H1 (cell line): ENCODE measurements around the gene VWA3B. TPM values are rescaled to one million over a fixed set of nuclear protein-coding genes. Genes with fewer than 3 reads are reported as not detected.

Experiments
- CTCF ChIA-PET: fragments of 300-600 bp; sonication (Branson Sonifier 250); formaldehyde crosslinking; loops from one replicate; lab custom pipeline; 2021; ENCODE audit not compliant: partially characterized antibody; lab: Charles Lee
- POLR2A ChIA-PET: fragments of 300-600 bp; sonication (Branson Sonifier 250); formaldehyde crosslinking; loops from one replicate; lab custom pipeline; 2021; ENCODE audit warnings: inconsistent platforms; ENCODE audit not compliant: partially characterized antibody; lab: Charles Lee
- DNase-seq, 2 experiments: peaks; one replicate each; pipeline versions ENCODE4 v3.0.0 to v3.0.0-alpha.2; 2010 to 2022; ENCODE audit warnings: low spot score in 2 of 2, low read depth in 1 of 2, mixed read lengths in 1 of 2
- FAIRE-seq: peaks from 2 replicates; lab custom pipeline; 2011; peaks lifted over from hg19 to GRCh38; lab: Jason Lieb, UNC
- H2AFZ ChIP-seq: 2 replicates; pipeline ENCODE4 v1.8.1; 2012; ENCODE audit warnings: low read length, inconsistent platforms
- H2AK5ac ChIP-seq: 2 replicates; pipeline ENCODE4 v1.6.1; 2013; ENCODE audit warnings: low read depth, low read length
- H2BK120ac ChIP-seq: replicated peaks from 2 replicates; pipeline ENCODE3; 2013; ENCODE audit warnings: low read depth, low read length, inconsistent platforms
- H2BK12ac ChIP-seq: 2 replicates; pipeline ENCODE4 v1.6.1; 2013; ENCODE audit warnings: low read depth, low read length
- H2BK15ac ChIP-seq: 2 replicates; pipeline ENCODE4 v1.6.1; 2013; ENCODE audit warnings: low read length
- H2BK20ac ChIP-seq: 2 replicates; pipeline ENCODE4 v1.6.1; 2013; ENCODE audit warnings: low read length
- H2BK5ac ChIP-seq: 2 replicates; pipeline ENCODE4 v1.6.1; 2013; ENCODE audit warnings: low read depth, low read length
- H3K14ac ChIP-seq: 2 replicates; pipeline ENCODE4 v1.6.1; 2013; ENCODE audit warnings: inconsistent platforms; ENCODE audit not compliant: insufficient read length
- H3K18ac ChIP-seq: 2 replicates; pipeline ENCODE4 v1.6.1; 2013; ENCODE audit warnings: low read length; ENCODE audit errors: extremely low read depth
- H3K23ac ChIP-seq: 2 replicates; pipeline ENCODE4 v1.6.1; 2013; ENCODE audit warnings: inconsistent platforms; ENCODE audit not compliant: insufficient read length
- H3K23me2 ChIP-seq: 2 replicates; pipeline ENCODE4 v1.6.1; 2013; ENCODE audit warnings: low read depth, low read length
- H3K27ac ChIP-seq: 2 replicates; pipeline ENCODE4 v1.6.1; 2011; ENCODE audit warnings: low read depth, low read length, inconsistent platforms
- H3K27me3 ChIP-seq, 4 experiments: replicated peaks in 1 of 4; 1 replicate in 1 of 4; 2 replicates in 3 of 4; pipeline versions ENCODE4 v1.6.1 to v1.8.1; 2011 to 2013; ENCODE audit warnings: low read length in 3 of 4, mild to moderate bottlenecking in 3 of 4, inconsistent platforms in 2 of 4, mixed read lengths in 2 of 4, moderate library complexity in 1 of 4; ENCODE audit not compliant: control insufficient read depth in 3 of 4, insufficient read depth in 3 of 4; ENCODE audit errors: extremely low read depth in 1 of 4
- H3K36me3 ChIP-seq, 4 experiments: 2 replicates each; pipeline versions ENCODE4 v1.6.1 to v1.8.1; 2011 to 2013; ENCODE audit warnings: mild to moderate bottlenecking in 4 of 4, low read length in 3 of 4, moderate library complexity in 2 of 4, control low read depth in 1 of 4, inconsistent platforms in 1 of 4; ENCODE audit not compliant: insufficient read depth in 4 of 4, control insufficient read depth in 2 of 4
- H3K4ac ChIP-seq: replicated peaks from 2 replicates; pipeline ENCODE3; 2013; ENCODE audit warnings: low read length, low read depth, mixed read lengths, inconsistent platforms; ENCODE audit not compliant: insufficient read length
- H3K4me1 ChIP-seq, 4 experiments: replicated peaks in 1 of 4; 1 replicate in 1 of 4; 2 replicates in 3 of 4; pipeline versions ENCODE4 v1.6.1 to v1.8.1; 2011 to 2013; ENCODE audit warnings: low read length in 3 of 4, inconsistent platforms in 2 of 4, mixed read lengths in 1 of 4; ENCODE audit not compliant: insufficient read depth in 4 of 4, control insufficient read depth in 3 of 4
- H3K4me2 ChIP-seq, 2 experiments: 2 replicates each; pipeline versions ENCODE4 v1.6.1 to v1.8.1; 2011 to 2013; ENCODE audit warnings: low read depth in 2 of 2, low read length in 2 of 2, control low read depth in 1 of 2, inconsistent platforms in 1 of 2, mild to moderate bottlenecking in 1 of 2; ENCODE audit not compliant: insufficient read depth in 1 of 2
- H3K4me3 ChIP-seq, 4 experiments: fragments of 200-600, 300-600 bp in 1 of 4; sonication (generic), shearing (Covaris generic), sonication (Bioruptor Twin) in 1 of 4; 2 replicates each; pipeline versions ENCODE4 v1.5.1 to v1.8.1; 2011 to 2016; ENCODE audit warnings: low read length in 4 of 4, low read depth in 3 of 4, control low read depth in 2 of 4, inconsistent platforms in 2 of 4, mild to moderate bottlenecking in 2 of 4, mixed read lengths in 1 of 4, moderate library complexity in 1 of 4; ENCODE audit not compliant: insufficient read depth in 2 of 4; ENCODE audit errors: extremely low read depth in 1 of 4
- H3K56ac ChIP-seq: replicated peaks from 2 replicates; pipeline ENCODE3; 2013; ENCODE audit warnings: low read depth, mild to moderate bottlenecking, mixed read lengths, low read length, inconsistent platforms; ENCODE audit not compliant: insufficient read length
- H3K79me1 ChIP-seq: 2 replicates; pipeline ENCODE4 v1.6.1; 2013; ENCODE audit warnings: low read depth, low read length, control low read depth
- H3K79me2 ChIP-seq, 2 experiments: 2 replicates each; pipeline versions ENCODE4 v1.6.1 to v1.8.1; 2012 to 2013; ENCODE audit warnings: low read length in 2 of 2, mild to moderate bottlenecking in 2 of 2, inconsistent platforms in 1 of 2; ENCODE audit not compliant: insufficient read depth in 2 of 2, control insufficient read depth in 1 of 2
- H3K9ac ChIP-seq, 4 experiments: replicated peaks in 1 of 4; 1 replicate in 1 of 4; 2 replicates in 3 of 4; pipeline versions ENCODE4 v1.6.1 to v1.8.1; 2011 to 2013; ENCODE audit warnings: low read depth in 3 of 4, low read length in 3 of 4, control low read depth in 2 of 4, mild to moderate bottlenecking in 2 of 4, moderate library complexity in 2 of 4, inconsistent platforms in 1 of 4; ENCODE audit errors: extremely low read depth in 1 of 4
- H3K9me3 ChIP-seq, 2 experiments: 2 replicates each; pipeline versions ENCODE4 v1.6.1 to v1.8.1; 2012 to 2013; ENCODE audit warnings: mild to moderate bottlenecking in 2 of 2, moderate library complexity in 2 of 2, control low read depth in 1 of 2, inconsistent platforms in 1 of 2, low read depth in 1 of 2, low read length in 1 of 2, mixed read lengths in 1 of 2; ENCODE audit not compliant: insufficient read depth in 2 of 2
- H4K20me1 ChIP-seq, 2 experiments: replicated peaks in 1 of 2; 2 replicates each; pipeline versions ENCODE3 to v1.8.1; 2011 to 2013; ENCODE audit warnings: inconsistent platforms in 2 of 2, low read length in 2 of 2, mild to moderate bottlenecking in 1 of 2; ENCODE audit not compliant: insufficient read depth in 2 of 2, control insufficient read depth in 1 of 2
- H4K5ac ChIP-seq: 2 replicates; pipeline ENCODE4 v1.6.1; 2013; ENCODE audit warnings: low read length, low read depth, mixed read lengths, inconsistent platforms; ENCODE audit not compliant: insufficient read length
- H4K8ac ChIP-seq: 2 replicates; pipeline ENCODE4 v1.8.0; 2013; ENCODE audit warnings: mild to moderate bottlenecking, moderate library complexity, low read length, inconsistent platforms; ENCODE audit not compliant: insufficient read depth; ENCODE audit errors: extremely low read depth
- H4K91ac ChIP-seq: replicated peaks from 2 replicates; pipeline ENCODE3; 2013; ENCODE audit warnings: low read length, mixed read lengths, inconsistent platforms; ENCODE audit not compliant: insufficient read length
- CBX8 ChIP-seq: fragments of 300-800, 300-1000 bp; sonication (generic); IDR thresholded peaks from 2 replicates; pipeline ENCODE4 v1.7.1; 2016; ENCODE audit warnings: low read depth, low read length, borderline replicate concordance
- JUND ChIP-seq: IDR thresholded peaks from 2 replicates; pipeline ENCODE4 v1.6.1; 2011; ENCODE audit warnings: mild to moderate bottlenecking, improper control_type of control experiment, low read length
- POLR2AphosphoS5 ChIP-seq: IDR thresholded peaks from 2 replicates; pipeline ENCODE4 v1.6.1; 2011; ENCODE audit warnings: low read depth, low read length
- TAF7 ChIP-seq: optimal IDR thresholded peaks from 2 replicates; pipeline ENCODE3; 2011; ENCODE audit warnings: low read depth, mild to moderate bottlenecking, inconsistent platforms, low read length, moderate library complexity, borderline replicate concordance
- TBP ChIP-seq: IDR thresholded peaks from 2 replicates; pipeline ENCODE4 v1.6.1; 2011; ENCODE audit warnings: low read depth, low read length, improper control_type of control experiment
- WGBS, 2 experiments: shearing (Covaris generic) in 1 of 2; methylation state at CpG; one replicate each; pipeline versions ENCODE4 v1.1.6 to v1.1.7; 2013 to 2015; ENCODE audit warnings: low lambda C conversion rate in 2 of 2, mixed read lengths in 2 of 2, inconsistent platforms in 1 of 2, low coverage in 1 of 2, missing lambda C conversion rate in 1 of 2; ENCODE audit not compliant: insufficient replicate concordance in 2 of 2, insufficient coverage in 1 of 2, insufficient read length in 1 of 2; ENCODE audit errors: extremely low coverage in 1 of 2, missing lambda C conversion rate in 1 of 2; 5-methylcytosine and 5-hydroxymethylcytosine counted together
- polyA plus RNA-seq, 7 experiments: library from polyadenylated mRNA; depleted of rRNA in 3 of 7; stranded (reverse) in 5 of 7; unstranded in 2 of 7; fragments of >200 nt in 5 of 7; fragments of 200-250 nt in 2 of 7; gene quantifications; 1 replicate in 5 of 7; 2 replicates in 1 of 7; 4 replicates in 1 of 7; pipeline versions ENCODE4 v1.2.1 to v1.2.3, GENCODE V29; 2011 to 2013; ENCODE audit warnings: missing spikeins in 2 of 7, mixed read lengths in 2 of 7
- total RNA-seq: library from RNA; stranded (reverse); fragmentation: NEBNext Ultra II Directional; extraction: Animal tissue kit (Norgen Biotek cat#: 25700); gene quantifications from 2 replicates; pipeline ENCODE4 v1.2.1, GENCODE V29; 2021

The VWA3B gene
- total and polyA plus RNA-seq, 2 of the 8 experiments (the other 6 are each of a cell fraction or from before 2014, with no cell fraction given), result not detected

GRCh38 chr2:98158305-98158704, 71.3 kb downstream of the VWA3B start:
- Histone ChIP-seq H3K4me3 (no peak overlapping the region), H3K27me3 (no peaks in the 10 kb centered on the region), H3K56ac (no peak overlapping the region), H2BK20ac (no peak overlapping the region), H2AK5ac (no peak overlapping the region), H3K9ac (no peak overlapping the region), H4K5ac (no peak overlapping the region), H4K91ac (no peak overlapping the region), H3K14ac (no peak overlapping the region), H4K8ac (no peak overlapping the region), H3K79me1 (no peaks in the 10 kb centered on the region), H3K27ac (no peak overlapping the region), H3K4me2 (no peak overlapping the region), H3K4me1 (no peaks in the 10 kb centered on the region), H3K18ac (no peak overlapping the region), H3K4ac (no peak overlapping the region), H2BK5ac (no peak overlapping the region), H3K36me3 (no peaks in the 10 kb centered on the region), H2AFZ (no peak overlapping the region), H3K23me2 (no peaks in the 10 kb centered on the region), H2BK12ac (no peak overlapping the region), H4K20me1 (no peaks in the 10 kb centered on the region), H2BK15ac (no peak overlapping the region), H3K9me3 (no peaks in the 10 kb centered on the region), H3K79me2 (no peaks in the 10 kb centered on the region), H2BK120ac (no peak overlapping the region), H3K23ac (no peak overlapping the region)
- POLR2A ChIA-PET, result no interaction called here
- no peak for DNase-seq
- CTCF ChIA-PET, result interaction anchor here (0.7 to 1.6 kb wide), 2 partner anchors 15 to 351 kb away, joined by 3 read pairs; no protein-coding TSS in a partner anchor
- no peak for FAIRE-seq
- 86% methylated on average over 8 of the region's 8 CpGs; no CpG with 5 or more reads in 1 of the 2 experiments for WGBS, 2 experiments
- TF ChIP-seq CBX8 (no peak), JUND (no peak), POLR2AphosphoS5 (no peak), TAF7 (no peak), TBP (no peak)
